ENCODE data around the gene SGCE.

Gene SGCE

GRCh38 chr7:94658826-94659225 lies 2.9 kb upstream of the SGCE start:
- DNase-seq (ENCODE audit: low spot score), result no peak

- DNase-seq (ENCODE audit: low spot score), result peak; percentile 77
Observed at GRCh38 chr7:94657771-94658693, 2.1 kb upstream of the SGCE start.

- DNase-seq (ENCODE audit: low spot score), result no peak
Observed at GRCh38 chr7:94656925-94657731, 1.2 kb upstream of the SGCE start.

GRCh38 chr7:94656658-94656924 lies 658 bp upstream of the SGCE start:
- DNase-seq (ENCODE audit: low spot score), result no peak

GRCh38 chr7:94655126-94655847 lies 646 bp downstream of the SGCE start:
- peak; percentile 16 for DNase-seq (ENCODE audit: low spot score)

- DNase-seq (ENCODE audit: low spot score), result no peak
Observed at GRCh38 chr7:94654783-94655125, 1.2 kb downstream of the SGCE start.

GRCh38 chr7:94650147-94651051 lies 5.5 kb downstream of the SGCE start:
- no peak for DNase-seq (ENCODE audit: low spot score)

GRCh38 chr7:94649450-94649849 lies 6.5 kb downstream of the SGCE start:
- no peak for DNase-seq (ENCODE audit: low spot score)

GRCh38 chr7:94648731-94649130 lies 7.2 kb downstream of the SGCE start:
- no peak for DNase-seq (ENCODE audit: low spot score)

GRCh38 chr7:94647295-94647694 lies 8.6 kb downstream of the SGCE start:
- DNase-seq (ENCODE audit: low spot score), result no peak

GRCh38 chr7:94643771-94644545 lies 12.0 kb downstream of the SGCE start:
- DNase-seq (ENCODE audit: low spot score), result no peak

GRCh38 chr7:94642838-94643653 lies 12.9 kb downstream of the SGCE start:
- no peak for DNase-seq (ENCODE audit: low spot score)

- DNase-seq (ENCODE audit: low spot score), result no peak
Observed at GRCh38 chr7:94639384-94639783, 16.5 kb downstream of the SGCE start.

GRCh38 chr7:94635687-94636086 lies 20.2 kb downstream of the SGCE start:
- DNase-seq (ENCODE audit: low spot score), result no peak

GRCh38 chr7:94634502-94634901 lies 21.4 kb downstream of the SGCE start:
- DNase-seq (ENCODE audit: low spot score), result no peak

GRCh38 chr7:94633687-94634086 lies 22.2 kb downstream of the SGCE start:
- DNase-seq (ENCODE audit: low spot score), result no peak

GRCh38 chr7:94633014-94633341 lies 23.0 kb downstream of the SGCE start:
- DNase-seq (ENCODE audit: low spot score), result no peak

GRCh38 chr7:94632338-94633013 lies 23.5 kb downstream of the SGCE start:
- peak; percentile 48 for DNase-seq (ENCODE audit: low spot score)

GRCh38 chr7:94630855-94631254 lies 25.1 kb downstream of the SGCE start:
- DNase-seq (ENCODE audit: low spot score), result no peak

- DNase-seq (ENCODE audit: low spot score), result no peak
Observed at GRCh38 chr7:94623820-94624219, 32.1 kb downstream of the SGCE start.

All from hepatic stellate cell (primary cell).